Spleen (tissue), 7 donors: ENCODE results near the gene ZNF726.

Source experiments
- POLR2A ChIP-seq, 3 donors: fragments of 450-650 bp; IDR thresholded peaks; one replicate each; pipeline ENCODE4 v1.5.1; 2017; ENCODE audit warnings: antibody characterized with exemption in 3 of 3, mild to moderate bottlenecking in 1 of 3
- TF ChIP-seq, protein P1 (sequence below), 11 experiments: fragments of 200-600 bp in 7 of 11; fragments of 450-650 bp in 4 of 11; sonication (generic) in 4 of 11; IDR thresholded peaks in 8 of 11; conservative IDR thresholded peaks in 3 of 11; 1 replicate in 7 of 11; 2 replicates in 4 of 11; pipeline versions ENCODE4 v1.4.0 to v1.8.0; 2016 to 2021; ENCODE audit warnings: antibody characterized with exemption in 11 of 11, inconsistent platforms in 4 of 11, mild to moderate bottlenecking in 1 of 11
- donor health status: DM: no; HTN: no; CAD: no; lungs with moderate emphysema.
- donor health status: DM: no; HTN: no; CAD: no.
- donor health status: DM: no; HTN: no; CAD: no.

DNA sequence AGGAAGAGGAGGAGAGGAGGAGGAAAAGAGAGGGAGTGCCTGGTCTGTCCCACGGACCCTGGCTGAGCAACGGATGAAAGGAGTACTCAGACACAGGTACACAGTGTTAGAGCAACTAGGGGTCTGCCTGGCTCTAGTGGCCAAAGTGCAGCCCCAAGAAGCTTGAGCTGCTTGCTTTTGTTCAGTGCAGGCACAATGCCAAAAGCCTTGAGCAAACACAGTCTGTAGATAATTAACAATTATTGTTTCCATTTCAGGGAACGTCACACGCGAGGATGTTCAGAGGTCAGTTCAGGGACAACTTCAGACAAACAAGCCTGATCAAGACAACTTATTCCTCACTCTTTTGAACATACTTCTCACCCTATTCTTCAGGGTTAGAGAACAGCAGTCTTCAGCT lies 32.2 kb upstream of the ZNF726 start:
- no peak for TF ChIP-seq POLR2A (IDR thresholded peaks at IDR 0.05)
- TF ChIP-seq, protein P1, sequence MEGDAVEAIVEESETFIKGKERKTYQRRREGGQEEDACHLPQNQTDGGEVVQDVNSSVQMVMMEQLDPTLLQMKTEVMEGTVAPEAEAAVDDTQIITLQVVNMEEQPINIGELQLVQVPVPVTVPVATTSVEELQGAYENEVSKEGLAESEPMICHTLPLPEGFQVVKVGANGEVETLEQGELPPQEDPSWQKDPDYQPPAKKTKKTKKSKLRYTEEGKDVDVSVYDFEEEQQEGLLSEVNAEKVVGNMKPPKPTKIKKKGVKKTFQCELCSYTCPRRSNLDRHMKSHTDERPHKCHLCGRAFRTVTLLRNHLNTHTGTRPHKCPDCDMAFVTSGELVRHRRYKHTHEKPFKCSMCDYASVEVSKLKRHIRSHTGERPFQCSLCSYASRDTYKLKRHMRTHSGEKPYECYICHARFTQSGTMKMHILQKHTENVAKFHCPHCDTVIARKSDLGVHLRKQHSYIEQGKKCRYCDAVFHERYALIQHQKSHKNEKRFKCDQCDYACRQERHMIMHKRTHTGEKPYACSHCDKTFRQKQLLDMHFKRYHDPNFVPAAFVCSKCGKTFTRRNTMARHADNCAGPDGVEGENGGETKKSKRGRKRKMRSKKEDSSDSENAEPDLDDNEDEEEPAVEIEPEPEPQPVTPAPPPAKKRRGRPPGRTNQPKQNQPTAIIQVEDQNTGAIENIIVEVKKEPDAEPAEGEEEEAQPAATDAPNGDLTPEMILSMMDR (IDR thresholded peaks at IDR 0.05 in 8 of 11, conservative IDR thresholded peaks at IDR 0.05 in 3 of 11), result no peak
